Globus pallidus (tissue), 1 donor: ENCODE data around the gene TNIK.
A peak's percentile ranks its signal among the peaks of the same experiment; 100 is the strongest.

Experiments used
- DNase-seq: peaks from one replicate; pipeline ENCODE4 v3.0.0-alpha.2; 2015; ENCODE audit warnings: low spot score

Gene TNIK

GRCh38 chr3:171340434-171340833 is 119.8 kb downstream of the TNIK start:
- DNase-seq, result no peak

- no peak for DNase-seq
These were observed 120.6 kb downstream of the TNIK start for GRCh38 chr3:171339598-171339997.

- no peak for DNase-seq
These were observed 123.8 kb downstream of the TNIK start for GRCh38 chr3:171336406-171336805.

GRCh38 chr3:171335559-171335958 is 124.6 kb downstream of the TNIK start:
- no peak for DNase-seq

GRCh38 chr3:171334465-171334811 is 125.8 kb downstream of the TNIK start:
- DNase-seq, result no peak

GRCh38 chr3:171333784-171334464 is 126.3 kb downstream of the TNIK start:
- DNase-seq, result no peak

GRCh38 chr3:171330938-171331337 is 129.3 kb downstream of the TNIK start:
- no peak for DNase-seq

GRCh38 chr3:171329746-171330145 is 130.5 kb downstream of the TNIK start:
- no peak for DNase-seq

GRCh38 chr3:171328419-171329082 is 131.7 kb downstream of the TNIK start:
- DNase-seq, result no peak

- DNase-seq, result no peak
These were observed 132.6 kb downstream of the TNIK start for GRCh38 chr3:171327441-171328174.

- DNase-seq, result no peak
These were observed 133.3 kb downstream of the TNIK start for GRCh38 chr3:171326717-171327440.

GRCh38 chr3:171323938-171324536 is 136.2 kb downstream of the TNIK start:
- DNase-seq, result no peak

- no peak for DNase-seq
These were observed 138.4 kb downstream of the TNIK start for GRCh38 chr3:171321559-171322360.

- DNase-seq, result peak; percentile 66
These were observed 139.3 kb downstream of the TNIK start for GRCh38 chr3:171320750-171321558.

GRCh38 chr3:171317171-171317570 is 143.0 kb downstream of the TNIK start:
- no peak for DNase-seq

GRCh38 chr3:171315919-171316318 is 144.3 kb downstream of the TNIK start:
- no peak for DNase-seq

GRCh38 chr3:171315101-171315500 is 145.1 kb downstream of the TNIK start:
- DNase-seq, result no peak

GRCh38 chr3:171314341-171314740 is 145.9 kb downstream of the TNIK start:
- no peak for DNase-seq

GRCh38 chr3:171313702-171314101 is 146.5 kb downstream of the TNIK start:
- DNase-seq, result no peak

GRCh38 chr3:171312741-171313140 is 147.5 kb downstream of the TNIK start:
- DNase-seq, result no peak
